Esophagus muscularis mucosa (tissue), 3 donors: ENCODE measurements around the gene CARMIL1.

Experiments
- CTCF ChIP-seq, 3 experiments: fragments of 200-600 bp in 2 of 3; fragments of 450-650 bp in 1 of 3; sonication (generic) in 2 of 3; IDR thresholded peaks; one replicate each; pipeline ENCODE4 v1.5.1; 2017 to 2019; ENCODE audit warnings: antibody characterized with exemption in 3 of 3, mild to moderate bottlenecking in 2 of 3, moderate library complexity in 1 of 3
- EP300 ChIP-seq: sonication (generic); formaldehyde crosslinking; IDR thresholded peaks from one replicate; pipeline ENCODE4 v1.6.1; 2017; ENCODE audit warnings: antibody characterized with exemption

- TF ChIP-seq EP300 (no peak), CTCF (IDR thresholded peaks at IDR 0.05) (no peak)
Measured at GRCh38 chr6:25503686-25504085, 224.5 kb downstream of the CARMIL1 start.
